Measurements from ENCODE around the gene NACA2. TPM values are rescaled to one million over a fixed set of nuclear protein-coding genes. Genes with fewer than 3 reads are reported as not detected.

The NACA2 gene
- total and polyA plus RNA-seq, 2 of the 4 experiments (the other 2 are of a cell fraction): not detected

DNA sequence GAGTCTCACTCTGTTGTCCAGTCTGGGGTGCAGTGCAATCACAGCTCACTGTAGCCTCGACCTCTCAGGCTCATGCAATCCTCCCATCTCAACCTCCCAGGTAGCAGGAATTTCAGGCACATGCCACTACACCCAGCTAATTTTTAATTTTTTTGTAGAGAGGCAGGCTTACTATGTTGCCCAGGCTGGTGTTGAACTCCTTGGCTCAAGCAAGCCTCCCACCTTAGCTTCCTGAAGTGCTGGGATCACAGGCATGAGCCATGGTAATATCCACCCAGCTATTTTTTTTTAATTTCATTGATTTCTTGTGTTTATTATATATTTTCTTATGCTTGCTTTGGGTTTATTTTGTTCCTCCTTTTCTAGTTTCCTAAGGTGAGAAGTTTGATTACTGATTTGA lies 33.9 kb upstream of the NACA2 start:
- no TSS peak for BruUV-seq (replicated peaks)
- no CpG with 5 or more reads among the region's 1 CpG for WGBS, 2 experiments (ENCODE audit: extremely low coverage in 2 of 2, insufficient read length in 1 of 2)

More for the DNA sequence above, 33.9 kb upstream of the NACA2 start:
- H2BK5ac ChIP-seq (ENCODE audit: low read depth, low read length, poor library complexity, severe bottlenecking): no peak overlapping the region
- intact Hi-C loops (cut with micrococcal nuclease): no loop called here
- ChIA-PET CTCF (no interaction called here), POLR2A (ENCODE audit: unreplicated experiment) (no interaction called here)
- dilution Hi-C loops (cut with HindIII; ENCODE audit: low sequenced_read_pairs, unreplicated experiment): no loop called here
- no peaks in the 10 kb centered on the region for H3K27me3 ChIP-seq (ENCODE audit: control insufficient read depth, insufficient read depth, low read length)
- ATAC-seq (ENCODE audit: low read depth) (no peak), DNase-seq (no peak)
- in situ Hi-C loops (cut with MboI; ENCODE audit: low sequenced_read_pairs): loop anchor here (25.0 kb wide), 1 partner anchor 437 kb away; the partner anchor contains the start of gene MED13
- TF ChIP-seq RFX5 (IDR thresholded peaks at IDR 0.05; ENCODE audit: low read depth, low read length) (no peak), CEBPB (IDR thresholded peaks at IDR 0.05; ENCODE audit: low read depth, low read length) (no peak), FOS (IDR thresholded peaks at IDR 0.05; ENCODE audit: low read depth, low read length) (no peak), CTCF (conservative IDR thresholded peaks at IDR 0.05; ENCODE audit: low read depth, low read length) (no peak), SMC3 (IDR thresholded peaks at IDR 0.05; ENCODE audit: low read depth, low read length) (no peak), NFE2L2 (IDR thresholded peaks at IDR 0.05; ENCODE audit: low read depth, low read length) (no peak), MAZ (IDR thresholded peaks at IDR 0.05; ENCODE audit: borderline replicate concordance, low read depth, low read length) (no peak), MXI1 (IDR thresholded peaks at IDR 0.05; ENCODE audit: borderline replicate concordance, low read depth, low read length) (no peak), RAD21 (IDR thresholded peaks at IDR 0.05; ENCODE audit: low read length) (no peak), POLR2A (IDR thresholded peaks at IDR 0.05; ENCODE audit: low read depth, low read length) (no peak), CHD1 (IDR thresholded peaks at IDR 0.05; ENCODE audit: low read depth, low read length) (no peak), BHLHE40 (IDR thresholded peaks at IDR 0.05; ENCODE audit: low read depth, low read length) (no peak), ELK1 (IDR thresholded peaks at IDR 0.05; ENCODE audit: borderline replicate concordance, low read depth, low read length) (no peak), USF2 (IDR thresholded peaks at IDR 0.05; ENCODE audit: low read depth, low read length) (no peak), MAFK (IDR thresholded peaks at IDR 0.05; ENCODE audit: low read depth, low read length) (no peak), RCOR1 (IDR thresholded peaks at IDR 0.05; ENCODE audit: insufficient replicate concordance, low read length) (no peak)
- no peak overlapping the region for H2BK120ac ChIP-seq (ENCODE audit: low read depth, low read length)
- H3K4me2 ChIP-seq (ENCODE audit: low read depth, low read length): no peak overlapping the region
- no peak overlapping the region for H3K18ac ChIP-seq (ENCODE audit: low read depth, low read length)
- no peak overlapping the region for H3K4me3 ChIP-seq (ENCODE audit: insufficient read depth, low read depth, low read length)
- no peak overlapping the region for H2BK15ac ChIP-seq (ENCODE audit: low read depth, low read length)
- H2AK5ac ChIP-seq (ENCODE audit: low read depth, low read length): no peak overlapping the region
- no peak overlapping the region for H3K9ac ChIP-seq (ENCODE audit: low read depth, low read length)
- H2AFZ ChIP-seq (replicated peaks; ENCODE audit: low read length, poor library complexity): no peak overlapping the region
- no peaks in the 10 kb centered on the region for H3K79me1 ChIP-seq (ENCODE audit: low read depth in 1 of 2, low read length in 2 of 2)
- no peaks in the 10 kb centered on the region for H4K20me1 ChIP-seq (ENCODE audit: insufficient read depth, low read length)
- no peak overlapping the region for H3K56ac ChIP-seq (ENCODE audit: extremely low read depth, insufficient read depth, low read length)
- H2AK9ac ChIP-seq (replicated peaks; ENCODE audit: low read depth, low read length, poor library complexity): no peak overlapping the region
- H3K14ac ChIP-seq (replicated peaks; ENCODE audit: low read depth, low read length): no peak overlapping the region
- H3K27ac ChIP-seq (ENCODE audit: insufficient read depth, low read length): no peak overlapping the region
- H3K23ac ChIP-seq (ENCODE audit: low read depth, low read length): no peak overlapping the region
- peaks cover 3% of the 10 kb centered on the region for H3K9me3 ChIP-seq (ENCODE audit: control insufficient read depth, insufficient read depth, low read length)
- H3K4ac ChIP-seq (ENCODE audit: low read depth, low read length): no peak overlapping the region
- no peaks in the 10 kb centered on the region for H3K9me1 ChIP-seq (ENCODE audit: insufficient read depth, low read length)
- no peak overlapping the region for H4K8ac ChIP-seq (ENCODE audit: low read depth in 2 of 2, low read length in 2 of 2)
- H4K91ac ChIP-seq (ENCODE audit: insufficient read depth, low read depth, low read length): no peak overlapping the region
- H3K4me1 ChIP-seq (ENCODE audit: control insufficient read depth, insufficient read depth, low read length): no peaks in the 10 kb centered on the region
- H3K36me3 ChIP-seq (ENCODE audit: control insufficient read depth, insufficient read depth, low read length): no peaks in the 10 kb centered on the region
- H2BK20ac ChIP-seq (ENCODE audit: low read depth, low read length): no peak overlapping the region
- no peak overlapping the region for H4K5ac ChIP-seq (ENCODE audit: low read depth, low read length)

Measured in IMR-90 (cell line).